Forelimb muscle (tissue), 1 donor: ENCODE results near the gene ENPP7. TPM values are rescaled to one million over a fixed set of nuclear protein-coding genes. Genes with fewer than 3 reads are reported as not detected.
A peak's percentile ranks its signal among the peaks of the same experiment; 100 is the strongest.

Experiments used
- DNase-seq: peaks from one replicate; pipeline ENCODE4 v3.0.0-alpha.2; 2013; ENCODE audit warnings: low read depth
- polyA plus RNA-seq: library from polyadenylated mRNA; unstranded; fragments of 120-200 nt; gene quantifications from one replicate; pipeline ENCODE4 v1.2.1, GENCODE V29; 2013; ENCODE audit not compliant: insufficient read length

The ENPP7 gene
- polyA plus RNA-seq, 1 donor, result not detected

GRCh38 chr17:79730437-79730768, 340 bp upstream of the ENPP7 start:
- DNase-seq, result no peak

- no peak for DNase-seq
Observed at GRCh38 chr17:79732254-79732653, 1.5 kb downstream of the ENPP7 start.

GRCh38 chr17:79732804-79733691, 2.3 kb downstream of the ENPP7 start:
- peak; percentile 34 for DNase-seq

GRCh38 chr17:79733692-79734070, 2.9 kb downstream of the ENPP7 start:
- no peak for DNase-seq

- DNase-seq, result no peak
Observed at GRCh38 chr17:79735096-79735495, 4.4 kb downstream of the ENPP7 start.

GRCh38 chr17:79737046-79737921, 6.5 kb downstream of the ENPP7 start:
- no peak for DNase-seq

GRCh38 chr17:79737922-79738578, 7.3 kb downstream of the ENPP7 start:
- DNase-seq, result no peak

- DNase-seq, result no peak
Observed at GRCh38 chr17:79738643-79739042, 7.9 kb downstream of the ENPP7 start.

- no peak for DNase-seq
Observed at GRCh38 chr17:79739148-79740062, 8.7 kb downstream of the ENPP7 start.

GRCh38 chr17:79740413-79740812, 9.7 kb downstream of the ENPP7 start:
- DNase-seq, result no peak

- DNase-seq, result no peak
Observed at GRCh38 chr17:79741401-79741750, 10.6 kb downstream of the ENPP7 start.

- DNase-seq, result peak; percentile 11
Observed at GRCh38 chr17:79741751-79742588, 11.2 kb downstream of the ENPP7 start.

- DNase-seq, result no peak
Observed at GRCh38 chr17:79742589-79742918, 11.8 kb downstream of the ENPP7 start.

- DNase-seq, result no peak
Observed at GRCh38 chr17:79742951-79743476, 12.3 kb downstream of the ENPP7 start.

- DNase-seq, result no peak
Observed at GRCh38 chr17:79743614-79744013, 12.9 kb downstream of the ENPP7 start.

GRCh38 chr17:79745641-79746105, 14.9 kb downstream of the ENPP7 start:
- no peak for DNase-seq

GRCh38 chr17:79746889-79747507, 16.3 kb downstream of the ENPP7 start:
- DNase-seq, result no peak

GRCh38 chr17:79747508-79748294, 17.0 kb downstream of the ENPP7 start:
- DNase-seq, result no peak
